ENCODE measurements around the gene DYRK1A.

DYRK1A gene

GRCh38 chr21:37419228-37419906 lies 52.8 kb downstream of the DYRK1A start:
- no peak for DNase-seq

- no peak for DNase-seq
Observed at GRCh38 chr21:37421306-37421705, 54.7 kb downstream of the DYRK1A start.

GRCh38 chr21:37422382-37422781 lies 55.8 kb downstream of the DYRK1A start:
- no peak for DNase-seq

- no peak for DNase-seq
Observed at GRCh38 chr21:37423103-37423502, 56.5 kb downstream of the DYRK1A start.

DNA sequence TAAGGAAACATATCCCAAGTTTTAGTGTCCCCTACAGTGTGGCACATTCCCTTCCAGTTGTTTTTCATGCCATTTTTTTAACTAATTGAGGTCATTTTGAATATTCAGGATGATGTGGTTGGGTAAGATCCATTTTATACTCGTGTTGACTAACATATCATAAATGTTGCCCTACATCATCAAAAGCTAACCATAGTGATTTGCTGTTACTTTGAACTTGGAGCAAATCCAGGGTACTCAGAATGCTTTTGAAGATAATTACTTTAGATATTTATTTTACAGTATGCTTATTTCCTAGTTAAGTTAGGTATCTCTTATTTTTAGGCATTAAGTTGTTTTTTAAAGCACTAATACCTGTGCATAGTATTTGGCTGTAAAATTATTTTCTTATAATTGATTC lies 57.8 kb downstream of the DYRK1A start:
- DNase-seq: no peak

- no peak for DNase-seq
Observed at GRCh38 chr21:37425001-37425400, 58.4 kb downstream of the DYRK1A start.

- no peak for DNase-seq
Observed at GRCh38 chr21:37425684-37426083, 59.1 kb downstream of the DYRK1A start.

GRCh38 chr21:37427221-37427620 lies 60.6 kb downstream of the DYRK1A start:
- no peak for DNase-seq

- DNase-seq: no peak
Observed at GRCh38 chr21:37429356-37429755, 62.8 kb downstream of the DYRK1A start.

- DNase-seq: no peak
Observed at GRCh38 chr21:37430184-37430821, 63.7 kb downstream of the DYRK1A start.

GRCh38 chr21:37431243-37431642 lies 64.7 kb downstream of the DYRK1A start:
- DNase-seq: no peak

DNA sequence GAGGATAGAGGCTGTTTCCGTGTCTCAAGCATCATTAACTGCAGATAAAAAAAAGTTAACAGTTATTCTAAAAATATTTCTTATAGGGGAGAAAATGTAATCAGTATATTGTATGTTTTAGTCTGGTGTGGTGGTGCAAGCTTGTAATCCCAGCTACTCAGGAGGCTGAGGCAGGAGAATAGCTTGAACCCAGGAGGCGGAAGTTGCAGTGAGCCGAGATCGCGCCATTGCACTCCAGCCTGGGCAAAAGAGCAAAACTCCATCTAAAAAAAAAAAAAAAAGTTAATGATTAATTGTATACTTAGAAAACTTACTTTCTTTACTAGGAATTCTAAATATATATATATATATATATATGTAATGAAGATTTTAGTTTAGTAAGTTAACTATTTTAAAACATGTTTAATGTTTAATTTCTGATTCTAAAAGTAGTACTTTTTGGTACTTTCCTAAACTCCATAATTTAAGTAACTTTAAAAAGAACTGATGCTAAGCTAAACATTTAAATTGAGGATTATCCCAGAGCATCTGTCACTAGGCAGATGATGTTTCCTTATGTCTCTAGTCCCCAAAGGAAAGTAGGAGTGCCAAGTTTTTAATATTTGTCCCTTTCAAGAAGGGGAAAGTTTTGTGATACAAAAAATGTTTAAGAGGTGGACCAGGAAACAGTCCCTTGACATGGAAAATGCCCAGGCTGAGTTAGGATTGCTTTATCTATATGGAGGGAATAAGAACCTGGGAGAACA lies 66.3 kb downstream of the DYRK1A start:
- no peak for DNase-seq

- DNase-seq: no peak
Observed at GRCh38 chr21:37433456-37433840, 66.9 kb downstream of the DYRK1A start.

DNA sequence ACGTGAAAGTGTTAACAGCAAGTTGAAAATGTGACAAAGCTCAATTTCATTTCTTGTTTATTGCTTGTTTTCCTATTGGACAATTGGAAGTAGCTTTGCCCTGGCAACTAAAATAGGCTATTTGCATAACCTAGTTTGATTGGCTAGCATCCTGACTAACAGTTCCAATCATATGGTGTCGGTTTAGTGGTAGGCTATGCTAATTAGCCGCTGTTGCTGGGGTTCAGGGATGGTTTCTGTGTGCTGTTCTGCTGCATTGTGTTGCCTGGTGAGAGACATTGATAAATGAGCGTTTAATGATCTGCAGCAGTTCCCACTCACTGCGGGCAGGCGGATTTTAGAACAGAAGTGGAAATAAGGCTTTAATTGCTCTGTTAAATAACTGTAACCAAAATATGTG lies 68.5 kb downstream of the DYRK1A start:
- peak; percentile 85 for DNase-seq

- no peak for DNase-seq
Observed at GRCh38 chr21:37435711-37436110, 69.1 kb downstream of the DYRK1A start.

DNA sequence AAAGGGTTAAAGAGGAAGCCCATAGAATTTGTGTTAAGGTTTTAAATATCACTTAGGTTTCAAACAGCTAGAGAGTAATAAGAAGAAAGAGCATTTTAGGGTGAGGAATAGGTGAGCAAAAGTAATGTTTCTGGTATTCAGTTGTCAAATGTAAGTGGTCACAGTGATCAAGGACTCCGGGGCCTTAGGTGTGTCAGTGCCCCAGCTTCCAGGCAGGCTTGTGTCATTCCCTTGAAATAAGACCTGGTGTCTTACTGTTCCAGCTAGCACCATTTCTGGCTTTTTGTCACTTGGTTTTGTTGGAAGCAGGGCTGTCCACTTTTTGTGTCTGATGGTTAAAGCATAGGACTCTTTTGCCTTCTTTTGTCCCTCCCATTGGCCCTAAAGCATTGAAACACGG lies 69.6 kb downstream of the DYRK1A start:
- no peak for DNase-seq

GRCh38 chr21:37437376-37438080 lies 71.0 kb downstream of the DYRK1A start:
- DNase-seq: no peak

DNA sequence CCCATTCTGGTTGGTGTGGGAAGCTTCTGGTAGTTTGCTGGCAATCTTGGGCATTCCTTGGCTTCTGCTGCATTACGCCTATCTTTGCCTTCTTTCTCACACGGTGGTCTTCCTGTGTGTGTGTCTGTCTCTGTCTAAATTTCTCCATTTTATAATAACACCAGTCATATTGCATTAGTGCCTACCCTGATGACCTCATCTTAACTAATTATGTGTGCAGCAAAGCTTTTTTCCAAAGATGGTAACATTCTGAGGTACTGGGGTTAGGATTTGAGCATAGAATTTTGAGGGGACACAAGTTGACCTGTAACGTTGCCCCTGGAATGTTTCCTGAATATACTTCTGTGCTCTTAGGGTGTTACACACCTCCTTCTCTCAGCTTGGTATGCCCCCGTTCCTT lies 77.1 kb downstream of the DYRK1A start:
- DNase-seq: no peak

- DNase-seq: no peak
Observed at GRCh38 chr21:37445228-37445627, 78.7 kb downstream of the DYRK1A start.

- DNase-seq: no peak
Observed at GRCh38 chr21:37446552-37446951, 80.0 kb downstream of the DYRK1A start.

DNA sequence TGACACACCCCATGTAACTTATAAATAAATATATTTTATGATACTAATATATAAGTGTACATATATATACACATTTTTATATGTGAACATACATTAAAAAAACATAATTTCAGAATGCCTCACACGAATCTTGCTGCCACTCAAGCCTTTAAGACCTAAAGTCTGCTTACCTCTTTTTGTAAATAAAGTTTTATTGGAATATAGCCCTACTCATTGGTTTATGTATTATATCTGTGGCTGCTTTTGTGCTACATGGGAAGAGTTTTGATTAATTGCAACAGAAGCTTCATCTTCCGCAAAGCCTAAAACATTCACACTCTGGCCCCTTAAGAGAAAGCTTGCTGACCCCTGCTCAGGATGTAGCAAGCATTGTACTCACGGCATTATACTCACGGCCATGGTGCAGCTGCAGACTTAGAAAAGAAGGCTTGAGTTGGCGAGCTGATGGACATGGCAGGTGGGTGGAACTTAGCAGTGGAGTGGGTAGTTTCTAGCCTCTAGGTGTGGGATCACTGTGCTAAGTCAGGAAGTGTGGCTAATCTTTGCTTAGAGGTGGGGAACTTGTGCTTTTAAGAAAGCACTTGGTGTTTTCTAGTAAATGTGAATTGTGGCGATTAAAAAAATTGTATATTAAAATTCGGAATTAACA lies 80.8 kb downstream of the DYRK1A start:
- DNase-seq: no peak

- DNase-seq: no peak
Observed at GRCh38 chr21:37449302-37449937, 82.8 kb downstream of the DYRK1A start.

All from fibroblast of skin of back (primary cell).